Mesothelial cell of epicardium (in vitro differentiated cells): Measurements from ENCODE around the gene PHRF1. TPM values are rescaled to one million over a fixed set of nuclear protein-coding genes. Genes with fewer than 3 reads are reported as not detected.
A peak's percentile ranks its signal among the peaks of the same experiment; 100 is the strongest.

Experiments used
- DNase-seq, 2 experiments: peaks; one replicate each; pipeline ENCODE4 v3.0.0; 2021; ENCODE audit warnings: low spot score in 2 of 2; ENCODE audit not compliant: unreplicated experiment in 2 of 2
- H3K27ac Mint-ChIP-seq: 2 replicates; pipeline ENCODE4 v1.8.0; 2021; ENCODE audit warnings: mixed read lengths
- H3K27me3 Mint-ChIP-seq: 2 replicates; pipeline ENCODE4 v1.8.0; 2021; ENCODE audit warnings: low read depth, mixed read lengths
- H3K36me3 Mint-ChIP-seq: 2 replicates; pipeline ENCODE4 v1.8.0; 2021; ENCODE audit warnings: mixed read lengths
- H3K4me1 Mint-ChIP-seq: 2 replicates; pipeline ENCODE4 v1.8.0; 2021; ENCODE audit warnings: mixed read lengths
- H3K4me3 Mint-ChIP-seq: 2 replicates; pipeline ENCODE4 v1.8.0; 2021; ENCODE audit warnings: mild to moderate bottlenecking, moderate library complexity, mixed read lengths
- H3K9me3 Mint-ChIP-seq: 2 replicates; pipeline ENCODE4 v1.8.0; 2021; ENCODE audit warnings: mixed read lengths
- CTCF ChIP-seq: fragments of 200-600 bp; sonication (generic); IDR thresholded peaks from one replicate; pipeline ENCODE4 v1.5.0; 2021; ENCODE audit warnings: antibody characterized with exemption; ENCODE audit not compliant: unreplicated experiment
- total RNA-seq: library from RNA; stranded (reverse); gene quantifications from 3 replicates; pipeline ENCODE4 v1.2.1, GENCODE V29; 2021

Gene PHRF1
- total RNA-seq, 1 donor from 2014 or later, result 51.1 TPM

DNA sequence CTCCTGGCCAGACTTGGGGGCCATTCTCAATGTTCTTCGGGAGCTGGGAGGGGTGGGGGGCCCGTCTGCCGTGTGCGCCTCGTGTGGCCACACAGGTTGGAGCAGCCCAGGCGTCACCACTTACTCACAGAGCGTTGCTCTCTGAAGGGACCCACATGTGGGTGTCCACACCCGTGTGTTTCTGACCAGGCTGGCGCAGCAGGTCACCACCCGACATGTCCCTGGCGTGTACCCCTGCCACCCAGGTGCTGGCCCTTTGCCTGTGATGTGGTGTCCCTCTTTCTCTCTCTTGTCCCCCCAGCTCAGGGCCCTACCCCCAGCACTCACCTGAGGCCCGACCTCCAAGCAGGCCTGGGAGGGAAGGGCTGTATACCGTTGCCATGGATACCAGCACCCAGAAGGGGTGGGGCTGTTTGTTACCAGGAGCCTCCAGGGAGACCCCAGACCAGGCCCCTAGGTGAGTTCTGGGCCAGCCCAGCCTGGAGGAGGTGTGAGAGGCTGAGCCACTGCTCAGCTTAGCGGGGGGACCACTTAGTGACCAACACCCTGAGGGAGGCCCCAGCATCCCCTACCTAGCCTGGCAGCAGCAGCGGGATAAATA, 17.1 kb upstream of the PHRF1 start:
- Mint-ChIP-seq H3K27me3 (peaks cover 41% of the 10 kb centered on the region), H3K27ac (no peak overlapping the region), H3K9me3 (no peaks in the 10 kb centered on the region), H3K4me1 (peaks cover 20% of the 10 kb centered on the region), H3K36me3 (no peaks in the 10 kb centered on the region), H3K4me3 (no peak overlapping the region)
- no peak for TF ChIP-seq CTCF
- no peak for DNase-seq

GRCh38 chr11:559712-560304, 16.5 kb upstream of the PHRF1 start:
- Mint-ChIP-seq H3K4me1 (peaks cover 24% of the 10 kb centered on the region), H3K9me3 (no peaks in the 10 kb centered on the region), H3K4me3 (peak overlapping the region; percentile 69), H3K36me3 (no peaks in the 10 kb centered on the region), H3K27ac (peak overlapping the region; percentile 66), H3K27me3 (peaks cover 37% of the 10 kb centered on the region)
- no peak for TF ChIP-seq CTCF
- DNase-seq, result no peak

GRCh38 chr11:560305-561147, 15.7 kb upstream of the PHRF1 start, which contains the start of the genes LMNTD2 and RASSF7:
LMNTD2 (minus strand) TSS chr11:560738; CDS start chr11:560716, 22 bp downstream.
RASSF7 (plus strand) TSS chr11:560970; CDS start chr11:561769, 799 bp downstream.
- peak; percentile 95 to 97 for DNase-seq
- Mint-ChIP-seq H3K36me3 (no peaks in the 10 kb centered on the region), H3K27me3 (peaks cover 35% of the 10 kb centered on the region), H3K9me3 (no peaks in the 10 kb centered on the region), H3K4me3 (peak within 1 kb of the TSS; percentile 85), H3K27ac (peak within 1 kb of the TSS; percentile 91), H3K4me1 (peaks cover 25% of the 10 kb centered on the region)
- no peak for TF ChIP-seq CTCF

GRCh38 chr11:561148-562003, 14.9 kb upstream of the PHRF1 start:
- no peak for DNase-seq

More at GRCh38 chr11:561148-562003, 14.9 kb upstream of the PHRF1 start:
- Mint-ChIP-seq H3K27ac (peak overlapping the region; percentile 91), H3K27me3 (peaks cover 32% of the 10 kb centered on the region), H3K4me1 (peaks cover 28% of the 10 kb centered on the region), H3K9me3 (no peaks in the 10 kb centered on the region), H3K4me3 (peak overlapping the region; percentile 85), H3K36me3 (no peaks in the 10 kb centered on the region)
- no peak for TF ChIP-seq CTCF
